Effector memory CD4-positive, alpha-beta T cell (primary cell): Measurements from ENCODE around the gene CLDN7.

Source experiments
- DNase-seq, 3 donors: peaks; one replicate each; pipeline ENCODE4 v3.0.0-alpha.2; 2020
- H3K27ac ChIP-seq: 2 replicates; pipeline ENCODE4 v1.7.0; 2013; ENCODE audit warnings: mild to moderate bottlenecking, low read length, moderate library complexity; ENCODE audit not compliant: insufficient read depth, poor library complexity, severe bottlenecking
- H3K27me3 ChIP-seq: replicated peaks from 2 replicates; pipeline ENCODE4 v1.7.0; 2013; ENCODE audit warnings: mild to moderate bottlenecking, low read length; ENCODE audit not compliant: insufficient read depth, control insufficient read depth, poor library complexity, severe bottlenecking
- H3K36me3 ChIP-seq: 2 replicates; pipeline ENCODE4 v1.7.0; 2013; ENCODE audit warnings: mild to moderate bottlenecking, low read length, moderate library complexity; ENCODE audit not compliant: control insufficient read depth, insufficient read depth
- H3K4me1 ChIP-seq: 2 replicates; pipeline ENCODE4 v1.7.0; 2013; ENCODE audit warnings: low read length, mild to moderate bottlenecking; ENCODE audit not compliant: control insufficient read depth, insufficient read depth, poor library complexity, severe bottlenecking
- H3K4me3 ChIP-seq: 2 replicates; pipeline ENCODE4 v1.7.0; 2013; ENCODE audit warnings: low read length, low read depth, mild to moderate bottlenecking; ENCODE audit not compliant: insufficient read depth, poor library complexity, severe bottlenecking
- H3K9me3 ChIP-seq: 2 replicates; pipeline ENCODE4 v1.7.0; 2013; ENCODE audit warnings: mild to moderate bottlenecking, low read length, moderate library complexity; ENCODE audit not compliant: control insufficient read depth

Gene CLDN7

GRCh38 chr17:7243453-7243729 lies 18.9 kb downstream of the CLDN7 start:
- peak overlapping the region; percentile 88 for H3K4me3 ChIP-seq
- peaks cover 27% of the 10 kb centered on the region for H3K36me3 ChIP-seq
- H3K4me1 ChIP-seq: peaks cover 24% of the 10 kb centered on the region
- H3K27me3 ChIP-seq: no peaks in the 10 kb centered on the region
- no peaks in the 10 kb centered on the region for H3K9me3 ChIP-seq
- peak overlapping the region; percentile 94 for H3K27ac ChIP-seq
- no peak for DNase-seq

- Histone ChIP-seq H3K36me3 (peaks cover 27% of the 10 kb centered on the region), H3K4me1 (peaks cover 24% of the 10 kb centered on the region), H3K27ac (peak overlapping the region; percentile 94), H3K4me3 (peak overlapping the region; percentile 88), H3K27me3 (no peaks in the 10 kb centered on the region), H3K9me3 (no peaks in the 10 kb centered on the region)
- peak; percentile 88 to 93 (median 88) for DNase-seq
Measured at GRCh38 chr17:7242717-7243452, 19.4 kb downstream of the CLDN7 start.

DNA sequence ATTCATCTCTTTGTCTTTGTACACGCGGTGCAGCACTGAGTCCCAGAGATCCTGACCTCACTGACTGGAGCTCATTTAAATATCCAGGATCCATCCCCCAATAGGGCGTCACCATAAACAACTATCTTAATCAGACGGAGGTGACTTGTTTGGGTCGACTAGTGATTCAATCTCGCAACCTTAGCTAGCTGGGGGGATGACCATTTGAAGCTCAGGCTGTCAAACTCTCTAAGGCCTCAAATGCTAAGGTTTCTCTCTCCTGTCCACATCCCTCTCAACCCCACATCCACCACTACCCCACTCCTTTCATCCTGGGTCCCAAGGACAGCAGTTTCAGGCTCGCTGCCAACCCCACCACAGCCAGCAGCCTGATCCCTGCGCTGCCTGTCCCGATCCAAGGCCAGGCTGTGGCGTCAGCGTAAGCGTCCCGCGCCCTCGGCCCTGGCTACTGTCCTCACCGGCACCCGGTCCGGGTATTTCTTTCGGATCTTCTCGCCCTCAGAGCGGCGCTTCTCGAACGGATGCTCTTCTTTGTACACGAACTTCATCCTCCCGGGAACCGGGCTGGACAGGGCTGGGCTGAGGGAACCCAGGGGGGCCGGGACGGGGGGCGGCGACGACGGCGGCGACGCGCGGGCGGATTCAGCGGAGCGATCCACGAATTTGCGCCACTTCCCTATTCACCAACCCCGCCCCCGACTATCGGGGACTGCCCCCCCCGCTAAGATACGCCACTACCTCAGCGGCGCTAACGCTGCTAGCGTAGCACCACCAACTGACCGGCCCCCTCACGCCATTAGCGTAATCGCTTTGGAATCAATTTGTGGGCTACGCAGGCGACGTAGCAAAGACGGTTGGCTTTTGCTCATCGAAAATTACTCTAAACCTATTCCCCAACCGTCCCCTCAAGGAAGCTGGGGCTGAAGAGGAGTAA lies 20.2 kb downstream of the CLDN7 start, which contains the start of gene GABARAP:
TSS of gene GABARAP (minus strand) at position 667 of the 934 bp plus-strand sequence. CDS start at position 548, 119 bp downstream.
- Histone ChIP-seq H3K9me3 (no peaks in the 10 kb centered on the region), H3K27ac (peak within 1 kb of the TSS; percentile 94), H3K4me3 (peak within 1 kb of the TSS; percentile 88), H3K27me3 (no peaks in the 10 kb centered on the region), H3K4me1 (peaks cover 31% of the 10 kb centered on the region), H3K36me3 (peaks cover 27% of the 10 kb centered on the region)
- peak; percentile 89 to 90 (median 90) for DNase-seq

DNA sequence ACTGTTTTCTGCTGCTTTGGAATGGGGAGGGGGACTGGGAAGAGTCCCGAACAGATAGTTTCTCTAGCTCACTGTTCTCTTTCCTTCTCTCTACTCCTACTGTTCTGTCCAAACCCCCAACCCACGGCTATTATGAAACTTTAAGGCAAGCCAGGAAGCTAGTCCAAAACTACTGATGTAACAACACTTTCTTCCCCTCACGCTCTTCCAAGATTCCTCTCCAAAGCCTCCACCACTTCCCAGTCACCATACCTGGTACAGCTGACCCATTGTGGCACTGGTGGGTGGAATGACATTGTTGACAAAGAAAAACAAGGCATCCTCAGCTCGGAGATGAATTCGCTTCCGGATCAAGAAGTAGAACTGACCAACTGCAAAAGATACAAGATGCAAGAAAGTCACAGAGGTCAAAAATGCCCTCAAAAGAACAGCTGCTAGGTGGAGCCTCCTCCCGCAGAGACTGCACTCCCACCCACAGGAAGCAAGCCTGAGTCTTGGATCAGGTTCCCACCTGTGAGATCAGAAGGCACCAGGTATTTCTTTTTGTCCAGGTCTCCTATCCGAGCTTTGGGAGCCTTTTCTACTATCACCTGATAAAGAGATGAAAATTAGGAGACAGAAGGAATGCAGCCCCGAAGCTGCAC lies 21.1 kb downstream of the CLDN7 start:
- Histone ChIP-seq H3K27me3 (no peaks in the 10 kb centered on the region), H3K9me3 (no peaks in the 10 kb centered on the region), H3K4me3 (peak overlapping the region; percentile 88), H3K27ac (peak overlapping the region; percentile 94), H3K4me1 (peaks cover 31% of the 10 kb centered on the region), H3K36me3 (peaks cover 29% of the 10 kb centered on the region)
- no peak for DNase-seq

DNA sequence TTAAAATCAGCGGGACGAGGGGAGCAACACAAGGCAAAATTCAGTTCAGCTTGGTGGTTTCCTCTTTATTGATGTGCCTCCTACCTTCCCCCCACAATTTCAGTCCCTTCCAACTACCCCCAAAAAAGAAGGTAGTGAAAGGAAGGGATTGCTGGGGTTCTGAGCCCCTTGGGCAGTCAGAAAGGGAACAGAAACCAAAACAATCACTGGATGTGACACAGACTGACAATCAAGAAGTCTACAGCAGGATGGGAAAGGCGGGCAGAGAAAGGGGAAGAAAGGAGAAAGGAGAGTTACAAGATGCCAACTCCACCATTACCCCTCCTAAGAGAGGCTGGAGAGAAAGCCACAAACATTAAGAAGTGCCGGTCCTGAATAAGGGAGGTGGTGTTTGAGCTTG lies 21.9 kb downstream of the CLDN7 start:
- Histone ChIP-seq H3K4me1 (peaks cover 31% of the 10 kb centered on the region), H3K4me3 (no peak overlapping the region), H3K27me3 (no peaks in the 10 kb centered on the region), H3K36me3 (peaks cover 29% of the 10 kb centered on the region), H3K27ac (no peak overlapping the region), H3K9me3 (no peaks in the 10 kb centered on the region)
- DNase-seq: no peak

GRCh38 chr17:7239091-7240027 lies 22.9 kb downstream of the CLDN7 start, which contains the start of gene PHF23:
PHF23 (minus strand) TSS chr17:7239457; CDS start chr17:7239279, 178 bp downstream.
- Histone ChIP-seq H3K36me3 (peaks cover 23% of the 10 kb centered on the region), H3K27ac (peak within 1 kb of the TSS; percentile 89), H3K9me3 (no peaks in the 10 kb centered on the region), H3K4me3 (peak within 1 kb of the TSS; percentile 95), H3K27me3 (no peaks in the 10 kb centered on the region), H3K4me1 (peaks cover 40% of the 10 kb centered on the region)
- peak; percentile 96 to 97 (median 97) for DNase-seq

DNA sequence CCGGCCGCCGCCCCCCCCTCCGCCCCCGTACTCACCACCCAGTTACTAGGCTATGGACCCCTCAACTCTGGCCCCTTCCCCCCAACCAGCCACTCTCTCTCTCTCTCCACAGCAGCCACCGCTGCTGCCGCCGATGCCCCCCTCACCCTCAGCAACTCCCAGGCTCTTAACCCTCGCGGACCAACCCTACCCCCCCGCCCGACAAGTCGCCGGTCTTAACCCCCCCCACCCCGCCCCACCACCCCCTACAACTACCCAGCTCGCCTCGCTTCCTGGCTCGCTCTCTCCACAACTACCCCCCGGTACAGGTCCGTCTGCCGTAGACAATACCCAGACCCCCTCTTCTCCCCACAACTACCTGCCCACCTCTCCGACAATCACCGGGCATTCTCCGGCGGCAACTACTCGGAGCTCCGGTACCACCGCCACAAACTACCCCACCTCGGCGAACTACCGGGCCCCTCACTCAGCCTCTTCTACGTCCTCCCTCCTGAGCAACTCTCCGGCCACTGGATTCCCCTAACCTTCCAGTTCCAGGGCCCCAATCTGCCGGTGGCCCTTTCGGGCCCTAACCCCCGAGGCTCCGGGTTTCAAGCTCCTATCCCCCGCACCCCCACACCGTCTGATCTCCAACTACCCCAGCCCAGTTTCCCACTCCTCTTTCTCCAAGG lies 23.7 kb downstream of the CLDN7 start:
- Histone ChIP-seq H3K27me3 (no peaks in the 10 kb centered on the region), H3K27ac (peak overlapping the region; percentile 89), H3K9me3 (no peaks in the 10 kb centered on the region), H3K4me3 (peak overlapping the region; percentile 95), H3K4me1 (peaks cover 43% of the 10 kb centered on the region), H3K36me3 (peaks cover 21% of the 10 kb centered on the region)
- peak in 1 of 3 donors; percentile 23 for DNase-seq

GRCh38 chr17:7237761-7238419 lies 24.4 kb downstream of the CLDN7 start:
- Histone ChIP-seq H3K4me3 (peak overlapping the region; percentile 95), H3K4me1 (peaks cover 40% of the 10 kb centered on the region), H3K36me3 (peaks cover 21% of the 10 kb centered on the region), H3K9me3 (no peaks in the 10 kb centered on the region), H3K27me3 (no peaks in the 10 kb centered on the region), H3K27ac (peak overlapping the region; percentile 89)
- peak; percentile 56 to 75 (median 62) for DNase-seq
